A549 (cell line): ENCODE data around the gene LRCOL1. TPM values are rescaled to one million over a fixed set of nuclear protein-coding genes. Genes with fewer than 3 reads are reported as not detected.

Experiments
- ATAC-seq, 2 experiments: fragments of 200-7000 bp in 1 of 2; fragments of >200 bp in 1 of 2; cut with Nextera tagmentation in 1 of 2; cut with Tn5 transposase in 1 of 2; 3 replicates each; pipeline versions ENCODE4 v1.8.0 to v1.9.1; 2018 to 2020; ENCODE audit warnings: mild to moderate bottlenecking in 1 of 2, moderate library complexity in 1 of 2
- CTCF ChIA-PET: fragments of 300-600 bp; sonication (Branson Sonifier 250); formaldehyde crosslinking; extraction: SDS; loops from one replicate; lab custom pipeline; 2021; ENCODE audit warnings: antibody characterized with exemption, inconsistent platforms; lab: Yijun Ruan, JAX
- POLR2A ChIA-PET: fragments of 350-600 bp; formaldehyde crosslinking; extraction: SDS; loops from one replicate; lab custom pipeline; 2021; ENCODE audit warnings: antibody characterized with exemption, inconsistent platforms; lab: Yijun Ruan, JAX
- DNase-seq, 2 experiments: peaks; one replicate each; pipeline versions ENCODE4 v3.0.0 to v3.0.0-alpha.2; 2011 to 2016; ENCODE audit warnings: low read depth in 1 of 2, low spot score in 1 of 2
- FAIRE-seq: peaks from 2 replicates; lab custom pipeline; 2011; peaks lifted over from hg19 to GRCh38; lab: Jason Lieb, UNC
- H3K27ac ChIP-seq, 2 experiments: fragments of >200 bp; sonication (Bioruptor Twin); formaldehyde crosslinking; 3 replicates each; pipeline ENCODE4 v1.5.1; 2016 to 2017
- H3K4me1 ChIP-seq: fragments of >200 bp; sonication (Bioruptor Twin); formaldehyde crosslinking; 3 replicates; pipeline ENCODE4 v1.6.1; 2016
- H3K4me2 ChIP-seq: fragments of >200 bp; sonication (Bioruptor Twin); formaldehyde crosslinking; 3 replicates; pipeline ENCODE4 v1.6.1; 2016
- H3K4me3 ChIP-seq: fragments of >200 bp; sonication (Bioruptor Twin); formaldehyde crosslinking; 3 replicates; pipeline ENCODE4 v1.5.1; 2016
- H3K9me3 ChIP-seq: fragments of >200 bp; sonication (Bioruptor Twin); formaldehyde crosslinking; 3 replicates; pipeline ENCODE4 v1.6.1; 2016
- ATOH8 ChIP-seq: fragments of 250-450 bp; sonication (Bioruptor Pico); IDR thresholded peaks from 2 replicates; pipeline ENCODE4 v1.5.0; 2020; ENCODE audit warnings: low read depth, mild to moderate bottlenecking, moderate library complexity
- CBX8 ChIP-seq: fragments of 200-600 bp; sonication (generic); IDR thresholded peaks from 2 replicates; pipeline ENCODE4 v1.6.1; 2016
- CHD4 ChIP-seq: fragments of 200-600 bp; sonication (generic); IDR thresholded peaks from 2 replicates; pipeline ENCODE4 v1.6.1; 2016; ENCODE audit warnings: antibody characterized with exemption, mild to moderate bottlenecking, borderline replicate concordance
- EHF ChIP-seq: fragments of 250-450 bp; sonication (Bioruptor Pico); IDR thresholded peaks from 2 replicates; pipeline ENCODE4 v1.5.0; 2020; ENCODE audit warnings: mild to moderate bottlenecking
- ELK1 ChIP-seq: fragments of 150-350 bp; IDR thresholded peaks from 2 replicates; pipeline ENCODE4 v1.6.1; 2014; ENCODE audit warnings: low read depth, mild to moderate bottlenecking, low read length
- FOSB ChIP-seq: fragments of 250-450 bp; sonication (Bioruptor Pico); IDR thresholded peaks from 2 replicates; pipeline ENCODE4 v1.5.0; 2020; ENCODE audit warnings: mild to moderate bottlenecking, moderate library complexity
- FOSL2 ChIP-seq, 2 experiments: fragments of 450-650 bp in 1 of 2; fragments of >200 bp in 1 of 2; sonication (Bioruptor Twin) in 1 of 2; formaldehyde crosslinking; IDR thresholded peaks; 2 replicates each; pipeline versions ENCODE4 v1.5.0 to v1.6.1; 2016 to 2020; ENCODE audit warnings: mild to moderate bottlenecking in 1 of 2, moderate library complexity in 1 of 2
- HES2 ChIP-seq: fragments of >200 bp; sonication (Bioruptor Twin); formaldehyde crosslinking; IDR thresholded peaks from 2 replicates; pipeline ENCODE4 v1.6.1; 2016
- HOXB13 ChIP-seq: fragments of 250-450 bp; sonication (Bioruptor Pico); IDR thresholded peaks from 2 replicates; pipeline ENCODE4 v1.5.0; 2020; ENCODE audit warnings: low read depth, mild to moderate bottlenecking, moderate library complexity
- JUN ChIP-seq, 2 experiments: fragments of >200 bp; sonication (Bioruptor Twin); formaldehyde crosslinking; IDR thresholded peaks; 2 replicates in 1 of 2; 3 replicates in 1 of 2; pipeline ENCODE4 v1.6.1; 2016 to 2017
- MAZ ChIP-seq: fragments of 150-350 bp; IDR thresholded peaks from 2 replicates; pipeline ENCODE4 v1.6.1; 2014; ENCODE audit warnings: antibody characterized with exemption, low read depth, low read length, borderline replicate concordance
- NPAS2 ChIP-seq: fragments of 250-450 bp; sonication (Bioruptor Pico); IDR thresholded peaks from 2 replicates; pipeline ENCODE4 v1.8.0; 2022; ENCODE audit warnings: mild to moderate bottlenecking, moderate library complexity, borderline replicate concordance
- RAD21 ChIP-seq, 2 experiments: fragments of >200 bp in 1 of 2; sonication (Bioruptor Twin) in 1 of 2; formaldehyde crosslinking in 1 of 2; IDR thresholded peaks in 1 of 2; conservative IDR thresholded peaks in 1 of 2; 2 replicates in 1 of 2; 3 replicates in 1 of 2; pipeline ENCODE4 v1.6.1; 2012 to 2018; ENCODE audit warnings: inconsistent platforms in 1 of 2
- WGBS: methylation state at CpG from one replicate; pipeline ENCODE4 v1.1.6; 2017; ENCODE audit errors: missing lambda C conversion rate; 5-methylcytosine and 5-hydroxymethylcytosine counted together
- polyA plus RNA-seq, 4 experiments: library from polyadenylated mRNA; depleted of rRNA in 3 of 4; stranded (reverse); fragments of >200 nt; fragmentation: RNase III in 1 of 4; extraction: RNeasy Plus Mini Kit Qiagen cat#74134 plus additional on column Dnase treatment in 1 of 4; gene quantifications; 2 replicates in 3 of 4; 3 replicates in 1 of 4; pipeline ENCODE4 v1.2.3, GENCODE V29; 2011 to 2017

The LRCOL1 gene
- polyA plus RNA-seq, 2 of the 4 experiments (the other 2 are of a cell fraction): not detected

DNA sequence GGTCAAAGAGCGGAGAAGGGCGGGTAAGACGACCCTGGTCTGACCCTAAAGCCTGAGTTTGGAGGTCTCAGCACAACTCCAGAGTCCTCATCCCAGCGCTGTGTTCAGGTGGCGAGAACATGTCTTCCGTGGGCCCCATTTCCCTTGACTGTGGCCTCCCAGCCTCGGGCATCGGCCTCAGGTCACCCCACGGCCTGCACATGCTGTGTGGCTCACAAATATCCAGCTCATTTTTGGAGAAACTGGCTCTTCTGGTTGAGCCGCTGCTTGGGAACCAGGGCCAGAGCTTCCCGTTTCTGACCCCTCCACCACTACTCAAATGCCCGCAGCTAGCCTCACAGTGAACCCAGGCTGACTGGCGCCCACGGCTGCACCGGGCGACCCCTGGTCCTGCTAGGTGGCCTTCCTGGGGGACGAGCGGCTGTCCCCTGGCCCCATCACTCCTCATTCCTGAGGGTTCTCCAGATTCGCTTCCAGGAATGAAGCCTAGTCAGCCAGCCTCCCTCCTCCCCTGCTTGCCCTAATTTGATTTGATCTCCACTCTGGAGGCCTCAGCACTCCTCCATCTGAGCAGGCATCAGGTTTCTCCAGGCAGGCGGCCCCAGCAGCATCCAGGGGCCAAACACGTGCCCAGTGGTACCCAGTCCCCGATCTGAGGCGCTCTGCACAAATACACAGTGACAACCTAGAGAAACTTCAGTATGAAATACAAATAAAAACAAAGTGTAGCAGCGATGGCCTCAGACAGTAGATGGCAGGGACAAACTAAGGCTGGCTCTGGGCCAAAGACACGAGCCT lies 12.9 kb upstream of the LRCOL1 start:
- FAIRE-seq (no peak), DNase-seq (no peak), ATAC-seq (no peak)
- 87% methylated on average over 25 of the region's 25 CpGs for WGBS
- Histone ChIP-seq H3K4me3 (no peak overlapping the region), H3K27ac (no peak overlapping the region), H3K9me3 (no peaks in the 10 kb centered on the region), H3K4me1 (peaks cover 4% of the 10 kb centered on the region), H3K4me2 (no peak overlapping the region)
- ChIA-PET POLR2A (no interaction called here), CTCF (interaction anchor here (2.5 to 3.5 kb wide), 2 partner anchors 15 to 209 kb away, joined by 13 to 15 read pairs; no protein-coding TSS in a partner anchor)
- TF ChIP-seq FOSB (CRISPR knock-in tag): no peak
- no peak for TF ChIP-seq JUN (IDR thresholded peaks at IDR 0.05)
- no peak for TF ChIP-seq HOXB13
- TF ChIP-seq RAD21 (conservative IDR thresholded peaks at IDR 0.05 in 1 of 2, IDR thresholded peaks at IDR 0.05 in 1 of 2): no peak
- TF ChIP-seq ELK1: no peak
- TF ChIP-seq CBX8: no peak
- TF ChIP-seq CHD4: no peak
- TF ChIP-seq NPAS2 (CRISPR knock-in tag): no peak

DNA sequence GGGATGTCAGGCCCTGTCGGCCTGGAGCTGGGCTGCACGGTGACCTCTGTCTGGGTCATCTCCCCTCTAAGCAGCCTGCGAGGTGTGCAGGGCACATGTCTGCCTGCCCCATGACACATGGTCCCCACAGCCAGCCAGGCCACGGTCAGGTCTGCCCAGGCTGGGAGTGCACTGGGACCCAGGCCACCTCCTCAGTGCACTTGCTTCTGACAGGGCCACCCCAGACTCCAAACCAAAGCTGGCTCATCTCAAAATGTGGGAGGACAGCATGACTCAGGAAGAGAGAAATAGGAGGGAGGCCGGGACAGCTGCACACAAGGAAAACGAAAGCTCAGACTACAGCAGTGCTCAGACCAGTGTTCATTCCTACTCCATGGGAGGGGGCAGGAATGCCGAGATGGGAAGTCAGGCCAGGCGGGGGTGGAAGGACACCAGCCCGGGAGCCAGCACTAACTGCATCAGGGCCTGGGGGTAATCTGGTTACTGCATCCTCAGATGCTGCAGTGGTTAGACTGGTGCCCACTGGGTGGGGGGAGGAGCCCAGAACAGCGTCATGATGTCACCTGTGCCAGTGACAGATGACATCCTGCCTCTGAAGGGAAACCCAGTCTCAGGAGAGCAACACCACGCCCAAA lies 12.2 kb upstream of the LRCOL1 start:
- Histone ChIP-seq H3K27ac (no peak overlapping the region), H3K4me1 (peaks cover 10% of the 10 kb centered on the region), H3K4me2 (no peak overlapping the region), H3K4me3 (no peak overlapping the region), H3K9me3 (peaks cover 4% of the 10 kb centered on the region)
- 59% methylated on average over 7 of the region's 11 CpGs for WGBS
- POLR2A ChIA-PET: no interaction called here
- ATAC-seq (no peak; a peak in 2 of 6 replicates), FAIRE-seq (no peak), DNase-seq (no peak)
- TF ChIP-seq ATOH8 (CRISPR knock-in tag) (no peak), MAZ (no peak), NPAS2 (CRISPR knock-in tag) (no peak), FOSL2 (IDR thresholded peaks at IDR 0.05) (no peak), FOSL2 (CRISPR knock-in tag; IDR thresholded peaks at IDR 0.05) (no peak), CBX8 (no peak)
- CTCF ChIA-PET: interaction anchor here (2.5 to 3.5 kb wide), 2 partner anchors 16 to 208 kb away, joined by 13 to 15 read pairs; no protein-coding TSS in a partner anchor

DNA sequence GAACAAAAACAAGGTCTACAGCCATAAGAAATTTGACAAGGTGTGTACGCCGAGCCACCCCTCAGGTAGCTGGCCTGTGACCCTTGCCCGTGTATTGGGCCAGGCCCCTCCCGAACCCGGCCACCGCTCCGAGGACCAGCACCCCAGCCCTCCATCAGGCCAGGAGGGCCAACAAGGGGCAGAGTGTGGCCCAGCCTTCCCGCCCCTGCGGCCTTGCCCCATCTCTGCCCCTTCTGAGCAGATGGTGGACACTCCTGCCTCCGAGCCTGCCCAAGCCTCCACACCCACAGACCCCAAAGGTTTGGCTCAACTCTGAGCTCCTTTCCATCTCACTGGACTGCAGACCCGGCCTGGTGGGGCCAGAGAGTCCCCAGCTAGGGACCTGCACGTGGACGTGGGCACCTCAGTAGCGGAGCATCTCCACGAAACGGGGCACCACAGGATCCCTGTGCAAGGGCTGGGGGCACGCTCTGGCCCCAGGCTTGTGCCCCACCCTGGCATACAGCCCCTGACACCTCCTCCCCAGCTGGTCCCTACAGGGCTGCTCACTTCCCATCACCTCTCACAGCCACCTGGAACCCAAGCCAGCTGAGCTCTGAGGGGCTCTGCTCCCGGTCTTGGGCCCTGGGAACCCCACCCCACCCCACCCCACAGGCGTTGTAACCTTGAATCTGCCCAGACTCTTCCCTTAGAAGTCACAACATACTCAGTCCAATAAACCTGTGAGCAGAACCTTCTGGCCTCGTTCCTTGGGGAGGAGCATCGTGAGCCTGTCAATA lies 11.5 kb upstream of the LRCOL1 start:
- Histone ChIP-seq H3K27ac (no peak overlapping the region), H3K4me1 (peaks cover 10% of the 10 kb centered on the region), H3K4me3 (no peak overlapping the region), H3K4me2 (no peak overlapping the region), H3K9me3 (peaks cover 11% of the 10 kb centered on the region)
- WGBS: 91% methylated on average over 17 of the region's 21 CpGs
- TF ChIP-seq EHF (no peak), HES2 (no peak), JUN (IDR thresholded peaks at IDR 0.05) (0 out of 5 replicates have a peak, but pooled peaks of 1 of the 2 experiments have one; percentile 19)
- ChIA-PET CTCF (interaction anchor here (1.2 to 3.5 kb wide), 3 partner anchors 11 to 207 kb away, joined by 4 to 15 read pairs (median 13); no protein-coding TSS in a partner anchor), POLR2A (no interaction called here)
- ATAC-seq: peak in 1 of 2 experiments; percentile 3; a peak in 1 of 6 replicates
- FAIRE-seq: no peak
- DNase-seq: no peak
